ENCODE data around the gene ARPC1A. TPM values are rescaled to one million over a fixed set of nuclear protein-coding genes. Genes with fewer than 3 reads are reported as not detected.

The ARPC1A gene
- total RNA-seq, 1 donor from 2014 or later, result 101 TPM

- no peak for DNase-seq (ENCODE audit: low read depth)
Measured at GRCh38 chr7:99409192-99409572, 83.5 kb downstream of the ARPC1A start.

DNA sequence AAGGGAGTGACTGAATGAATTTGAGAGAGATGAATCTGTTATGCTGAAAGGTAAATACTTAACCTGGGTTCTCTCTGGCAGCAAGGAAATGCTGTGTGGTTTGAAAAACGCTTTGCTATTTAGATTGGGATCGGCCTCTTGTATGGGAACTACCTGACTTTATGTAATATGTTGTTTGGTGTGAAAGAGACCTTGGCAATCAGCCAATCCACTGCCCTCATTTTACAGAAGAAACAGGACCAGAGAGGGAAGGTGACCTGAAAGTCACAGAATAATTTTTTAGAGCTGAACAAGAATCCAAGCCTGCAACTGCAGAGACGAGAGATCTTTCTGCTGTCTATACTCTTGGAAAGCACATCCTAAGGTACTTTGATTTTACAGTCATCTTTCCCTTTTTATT lies 84.1 kb downstream of the ARPC1A start:
- peak; percentile 17 for DNase-seq (ENCODE audit: low read depth)

- no peak for DNase-seq (ENCODE audit: low read depth)
Measured at GRCh38 chr7:99410635-99411034, 84.9 kb downstream of the ARPC1A start.

- peak; percentile 59 for DNase-seq (ENCODE audit: low read depth)
Measured at GRCh38 chr7:99415513-99416127, 89.9 kb downstream of the ARPC1A start.

Other genes with a start within 250 kb of the ARPC1A start
- 40.6 and 51.2 TPM in 2 replicates for gene SMURF1, start 181.8 kb upstream of the ARPC1A start, total RNA-seq
- not detected in 2 replicates for gene KPNA7, start 117.8 kb upstream of the ARPC1A start, total RNA-seq
- 0.05 and 1.4 TPM in 2 replicates for gene MYH16, start 53.1 kb upstream of the ARPC1A start, total RNA-seq
- gene ARPC1B, start 48.8 kb downstream of the ARPC1A start, total RNA-seq, result 565 and 690 TPM in 2 replicates
- gene PDAP1, start 82.7 kb downstream of the ARPC1A start, total RNA-seq, result 77.4 and 89.1 TPM in 2 replicates
- gene BUD31, start 83.1 kb downstream of the ARPC1A start, total RNA-seq, result 77.7 and 128 TPM in 2 replicates
- 6.7 and 8.7 TPM in 2 replicates for gene PTCD1, start 112.9 kb downstream of the ARPC1A start, total RNA-seq
- 21.6 and 22.2 TPM in 2 replicates for gene CPSF4, start 113.0 kb downstream of the ARPC1A start, total RNA-seq
- gene ATP5MF, start 140.3 kb downstream of the ARPC1A start, total RNA-seq, result 510 and 1,187 TPM in 2 replicates
- 3.0 and 8.8 TPM in 2 replicates for gene ZNF789, start 147.0 kb downstream of the ARPC1A start, total RNA-seq
- gene ZNF394, start 174.4 kb downstream of the ARPC1A start, total RNA-seq, result 28.4 and 36.8 TPM in 2 replicates
- 10.1 and 19.8 TPM in 2 replicates for gene ZKSCAN5, start 178.8 kb downstream of the ARPC1A start, total RNA-seq
- 7.5 and 13.3 TPM in 2 replicates for gene FAM200A, start 226.2 kb downstream of the ARPC1A start, total RNA-seq
- 69.5 and 91.5 TPM in 2 replicates for gene ZNF655, start 232.7 kb downstream of the ARPC1A start, total RNA-seq